ENCODE measurements around the gene BCOR.

The BCOR gene

GRCh38 chrX:40111868-40112267 is 14.1 kb upstream of the BCOR start:
- no peak for DNase-seq

- no peak for DNase-seq
Observed at GRCh38 chrX:40109288-40110008, 11.7 kb upstream of the BCOR start.

- DNase-seq, result peak; percentile 63
Observed at GRCh38 chrX:40108959-40109287, 11.2 kb upstream of the BCOR start.

- no peak for DNase-seq
Observed at GRCh38 chrX:40108162-40108958, 10.6 kb upstream of the BCOR start.

- no peak for DNase-seq
Observed at GRCh38 chrX:40107291-40108161, 9.8 kb upstream of the BCOR start.

- DNase-seq, result no peak
Observed at GRCh38 chrX:40106676-40107290, 9.0 kb upstream of the BCOR start.

- DNase-seq, result peak; percentile 74
Observed at GRCh38 chrX:40105835-40106675, 8.3 kb upstream of the BCOR start.

GRCh38 chrX:40104985-40105834 is 7.5 kb upstream of the BCOR start:
- DNase-seq, result no peak

GRCh38 chrX:40104630-40104984 is 6.8 kb upstream of the BCOR start:
- no peak for DNase-seq

- no peak for DNase-seq
Observed at GRCh38 chrX:40103565-40104323, 6.0 kb upstream of the BCOR start.

- DNase-seq, result no peak
Observed at GRCh38 chrX:40102393-40103381, 4.9 kb upstream of the BCOR start.

GRCh38 chrX:40101430-40101802 is 3.7 kb upstream of the BCOR start:
- no peak for DNase-seq

- no peak for DNase-seq
Observed at GRCh38 chrX:40100537-40101429, 3.0 kb upstream of the BCOR start.

- no peak for DNase-seq
Observed at GRCh38 chrX:40100141-40100536, 2.4 kb upstream of the BCOR start.

GRCh38 chrX:40099055-40099958 is 1.5 kb upstream of the BCOR start:
- peak; percentile 63 for DNase-seq

GRCh38 chrX:40098264-40099054 is 701 bp upstream of the BCOR start:
- peak; percentile 71 for DNase-seq
